Gastroesophageal sphincter (tissue), 4 donors: Measurements from ENCODE around the gene NUP188. TPM values are rescaled to one million over a fixed set of nuclear protein-coding genes. Genes with fewer than 3 reads are reported as not detected.
A peak's percentile ranks its signal among the peaks of the same experiment; 100 is the strongest.

Experiments used
- ATAC-seq: fragments of 150-250 bp; one replicate; pipeline ENCODE4 v1.9.1; 2016; ENCODE audit warnings: mild to moderate bottlenecking, moderate library complexity
- H3K27ac ChIP-seq, 4 donors: fragments of 200-600 bp; sonication (generic) in 3 of 4; 1 replicate in 3 of 4; 2 replicates in 1 of 4; pipeline ENCODE4 v1.5.1; 2016 to 2019
- H3K27me3 ChIP-seq: fragments of 200-600 bp; sonication (generic); one replicate; pipeline ENCODE4 v1.5.1; 2019
- H3K36me3 ChIP-seq, 2 donors: fragments of 200-600 bp; sonication (generic); one replicate each; pipeline ENCODE4 v1.5.1; 2019; ENCODE audit warnings: control low read depth in 1 of 2
- H3K4me1 ChIP-seq, 3 donors: fragments of 200-600 bp; sonication (generic); 1 replicate in 2 of 3; 2 replicates in 1 of 3; pipeline ENCODE4 v1.5.1; 2016 to 2019; ENCODE audit warnings: control low read depth in 2 of 3
- H3K4me3 ChIP-seq, 2 donors: fragments of 200-600 bp; sonication (generic); one replicate each; pipeline ENCODE4 v1.5.1; 2019; ENCODE audit warnings: mild to moderate bottlenecking in 1 of 2, moderate library complexity in 1 of 2
- H3K9me3 ChIP-seq, 3 donors: fragments of 200-600 bp; sonication (generic); one replicate each; pipeline ENCODE4 v1.5.1; 2017 to 2019; ENCODE audit warnings: control low read depth in 2 of 3
- EP300 ChIP-seq: sonication (generic); formaldehyde crosslinking; IDR thresholded peaks from one replicate; pipeline ENCODE4 v1.6.1; 2017; ENCODE audit warnings: antibody characterized with exemption, mild to moderate bottlenecking
- POLR2A ChIP-seq, 2 donors: fragments of 450-650 bp; IDR thresholded peaks; one replicate each; pipeline ENCODE4 v1.6.1; 2017; ENCODE audit warnings: antibody characterized with exemption in 2 of 2, mild to moderate bottlenecking in 2 of 2, moderate library complexity in 1 of 2
- POLR2AphosphoS5 ChIP-seq: sonication (generic); formaldehyde crosslinking; IDR thresholded peaks from one replicate; pipeline ENCODE4 v1.6.1; 2017; ENCODE audit warnings: antibody characterized with exemption
- WGBS, 2 donors: methylation state at CpG; one replicate each; pipeline ENCODE4 v1.1.5; 2018; ENCODE audit warnings: low coverage in 1 of 2; 5-methylcytosine and 5-hydroxymethylcytosine counted together
- total RNA-seq, 4 donors: library from RNA; depleted of rRNA; stranded (reverse); fragments of >200 nt; gene quantifications; one replicate each; pipeline ENCODE4 v1.1.0, GENCODE V29; 2016
- TF ChIP-seq, protein P1 (sequence below), 4 experiments: fragments of 200-600 bp in 2 of 4; fragments of 450-650 bp in 2 of 4; sonication (generic) in 1 of 4; IDR thresholded peaks; one replicate each; pipeline ENCODE4 v1.5.1; 2017 to 2019; ENCODE audit warnings: antibody characterized with exemption in 4 of 4, mild to moderate bottlenecking in 2 of 4, moderate library complexity in 2 of 4

The NUP188 gene
- total RNA-seq, 4 donors from 2014 or later, result 18.6 to 32.7 (median 29.1) TPM

DNA sequence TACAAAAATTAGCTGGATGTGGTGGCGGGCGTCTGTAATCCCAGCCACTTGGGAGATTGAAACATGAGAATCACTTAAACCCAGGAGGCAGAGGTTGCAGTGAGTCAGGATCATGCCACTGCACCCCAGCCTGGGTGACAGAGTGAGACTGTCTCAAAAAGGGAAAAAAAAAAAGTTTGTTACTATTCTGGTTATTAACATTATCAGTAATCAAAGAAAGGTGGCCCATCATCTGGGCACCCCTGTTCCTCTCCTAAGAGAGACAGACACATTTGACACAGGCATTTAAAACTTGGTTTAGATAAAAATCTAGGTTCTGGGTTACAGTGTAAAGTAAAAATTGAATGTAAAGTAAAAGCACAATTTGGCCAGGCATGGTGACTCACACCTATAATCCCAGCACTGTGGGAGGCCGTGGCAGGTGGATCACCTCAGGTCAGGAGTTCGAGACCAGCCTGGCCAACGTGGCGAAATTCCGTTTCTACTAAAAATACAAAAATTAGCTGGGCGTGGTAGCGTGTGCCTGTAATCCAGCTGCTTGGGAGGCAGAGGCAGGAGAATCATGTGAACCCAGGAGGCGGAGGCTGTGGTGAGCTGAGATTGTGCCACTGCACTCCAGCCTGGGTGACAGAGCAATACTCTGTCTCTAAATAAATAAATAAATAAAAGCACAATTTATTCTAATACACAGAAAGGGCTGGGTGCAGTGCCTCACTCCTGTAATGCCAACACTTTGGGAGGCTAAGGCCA, 43.5 kb upstream of the NUP188 start:
- WGBS, 2 donors, result 88 to 96% methylated on average over 5 to 8 of the region's 10 CpGs

DNA sequence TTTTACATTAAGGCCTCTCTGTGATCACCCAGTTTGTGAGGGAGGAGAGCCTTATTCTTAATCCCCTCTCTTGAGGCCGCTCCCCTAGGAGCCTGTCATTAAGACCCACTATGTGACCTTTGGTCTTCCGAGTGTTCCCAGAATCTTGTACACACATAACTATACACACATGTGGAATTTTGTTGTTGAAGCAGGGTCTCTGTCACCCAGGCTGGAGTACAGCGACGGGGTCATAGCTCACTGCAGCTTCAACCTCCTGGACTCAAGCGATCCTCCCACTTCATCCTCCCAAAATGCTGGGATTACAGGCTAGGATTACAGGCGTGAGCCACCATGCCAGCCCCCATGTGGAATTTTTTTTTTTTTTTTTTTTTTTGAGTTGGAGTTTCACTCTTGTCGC, 41.5 kb upstream of the NUP188 start:
- H3K4me3 ChIP-seq, result no peak overlapping the region
- H3K27ac ChIP-seq, result peak overlapping the region in 3 of 4 donors; percentile 8 to 31 (median 14)
- ATAC-seq, result no peak
- TF ChIP-seq POLR2AphosphoS5 (no peak), EP300 (no peak), POLR2A (IDR thresholded peaks at IDR 0.05) (no peak)
- TF ChIP-seq, protein P1, sequence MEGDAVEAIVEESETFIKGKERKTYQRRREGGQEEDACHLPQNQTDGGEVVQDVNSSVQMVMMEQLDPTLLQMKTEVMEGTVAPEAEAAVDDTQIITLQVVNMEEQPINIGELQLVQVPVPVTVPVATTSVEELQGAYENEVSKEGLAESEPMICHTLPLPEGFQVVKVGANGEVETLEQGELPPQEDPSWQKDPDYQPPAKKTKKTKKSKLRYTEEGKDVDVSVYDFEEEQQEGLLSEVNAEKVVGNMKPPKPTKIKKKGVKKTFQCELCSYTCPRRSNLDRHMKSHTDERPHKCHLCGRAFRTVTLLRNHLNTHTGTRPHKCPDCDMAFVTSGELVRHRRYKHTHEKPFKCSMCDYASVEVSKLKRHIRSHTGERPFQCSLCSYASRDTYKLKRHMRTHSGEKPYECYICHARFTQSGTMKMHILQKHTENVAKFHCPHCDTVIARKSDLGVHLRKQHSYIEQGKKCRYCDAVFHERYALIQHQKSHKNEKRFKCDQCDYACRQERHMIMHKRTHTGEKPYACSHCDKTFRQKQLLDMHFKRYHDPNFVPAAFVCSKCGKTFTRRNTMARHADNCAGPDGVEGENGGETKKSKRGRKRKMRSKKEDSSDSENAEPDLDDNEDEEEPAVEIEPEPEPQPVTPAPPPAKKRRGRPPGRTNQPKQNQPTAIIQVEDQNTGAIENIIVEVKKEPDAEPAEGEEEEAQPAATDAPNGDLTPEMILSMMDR (IDR thresholded peaks at IDR 0.05), result no peak
- H3K4me1 ChIP-seq, result peaks cover 0 to 46% (median 8%) of the 10 kb centered on the region in 3 donors
- no peaks in the 10 kb centered on the region for H3K9me3 ChIP-seq
- peaks cover 0 to 54% of the 10 kb centered on the region in 2 donors for H3K36me3 ChIP-seq
- 81 to 100% methylated on average over 1 to 6 of the region's 7 CpGs for whole genome bisulfite sequencing, 2 donors
- no peaks in the 10 kb centered on the region for H3K27me3 ChIP-seq

More for the DNA sequence above, 43.5 kb upstream of the NUP188 start:
- no peaks in the 10 kb centered on the region for H3K9me3 ChIP-seq
- no peak for ATAC-seq
- peaks cover 0 to 39% (median 5%) of the 10 kb centered on the region in 3 donors for H3K4me1 ChIP-seq
- TF ChIP-seq POLR2A (IDR thresholded peaks at IDR 0.05) (no peak), POLR2AphosphoS5 (no peak)
- no peak overlapping the region for H3K4me3 ChIP-seq
- no peaks in the 10 kb centered on the region for H3K27me3 ChIP-seq
- H3K36me3 ChIP-seq, result peaks cover 0 to 47% of the 10 kb centered on the region in 2 donors
- peak overlapping the region in 2 of 4 donors; percentile 32 to 59 for H3K27ac ChIP-seq

DNA sequence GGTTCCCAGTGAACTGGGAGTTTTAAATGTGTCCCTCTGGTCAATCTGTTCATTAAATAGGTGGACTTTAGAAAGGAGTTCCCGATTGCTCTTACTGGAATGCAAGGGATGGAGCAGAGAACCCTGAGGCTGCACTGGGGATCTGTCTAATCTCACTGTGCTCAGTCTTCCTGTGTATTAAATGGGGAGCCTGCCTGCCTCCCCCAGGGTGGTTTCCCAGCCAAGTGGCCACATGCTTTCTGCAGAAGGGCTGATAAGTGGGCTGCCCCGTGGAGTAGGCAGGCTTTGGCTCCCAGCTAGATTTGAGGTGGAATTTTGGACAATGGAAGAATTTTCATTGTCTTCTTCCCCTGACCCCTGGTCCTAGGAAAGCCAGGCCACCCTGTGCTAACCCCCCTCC, 40.8 kb upstream of the NUP188 start:
- WGBS, 2 donors, result 15% methylated on average over 2 of the region's 2 CpGs; no CpG with 5 or more reads in 1 of the 2 donors
- H3K4me3 ChIP-seq, result no peak overlapping the region
- peaks cover 0 to 51% (median 16%) of the 10 kb centered on the region in 3 donors for H3K4me1 ChIP-seq
- TF ChIP-seq POLR2A (IDR thresholded peaks at IDR 0.05), result no peak
- TF ChIP-seq, protein P1 (IDR thresholded peaks at IDR 0.05), result no peak
- no peak for TF ChIP-seq EP300
- no peak for TF ChIP-seq POLR2AphosphoS5
- H3K9me3 ChIP-seq, result no peaks in the 10 kb centered on the region
- H3K36me3 ChIP-seq, result peaks cover 0 to 48% of the 10 kb centered on the region in 2 donors
- H3K27me3 ChIP-seq, result no peaks in the 10 kb centered on the region
- H3K27ac ChIP-seq, result no peak overlapping the region
- ATAC-seq, result no peak

DNA sequence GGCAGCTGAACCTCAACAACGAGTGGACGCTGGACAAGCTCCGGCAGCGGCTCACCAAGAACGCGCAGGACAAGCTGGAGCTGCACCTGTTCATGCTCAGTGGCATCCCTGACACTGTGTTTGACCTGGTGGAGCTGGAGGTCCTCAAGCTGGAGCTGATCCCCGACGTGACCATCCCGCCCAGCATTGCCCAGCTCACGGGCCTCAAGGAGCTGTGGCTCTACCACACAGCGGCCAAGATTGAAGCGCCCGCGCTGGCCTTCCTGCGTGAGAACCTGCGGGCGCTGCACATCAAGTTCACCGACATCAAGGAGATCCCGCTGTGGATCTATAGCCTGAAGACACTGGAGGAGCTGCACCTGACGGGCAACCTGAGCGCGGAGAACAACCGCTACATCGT, 39.1 kb upstream of the NUP188 start:
- Histone ChIP-seq H3K36me3 (peaks cover 0 to 45% of the 10 kb centered on the region in 2 donors), H3K27ac (no peak overlapping the region), H3K27me3 (no peaks in the 10 kb centered on the region), H3K9me3 (no peaks in the 10 kb centered on the region), H3K4me1 (peaks cover 0 to 51% (median 31%) of the 10 kb centered on the region in 3 donors), H3K4me3 (no peak overlapping the region)
- ATAC-seq, result no peak
- 92% methylated on average over 7 of the region's 24 CpGs; no CpG with 5 or more reads in 1 of the 2 donors for WGBS, 2 donors
- no peak for TF ChIP-seq POLR2A (IDR thresholded peaks at IDR 0.05)
- no peak for TF ChIP-seq EP300
- TF ChIP-seq POLR2AphosphoS5, result no peak
- TF ChIP-seq, protein P1 (IDR thresholded peaks at IDR 0.05), result no peak

DNA sequence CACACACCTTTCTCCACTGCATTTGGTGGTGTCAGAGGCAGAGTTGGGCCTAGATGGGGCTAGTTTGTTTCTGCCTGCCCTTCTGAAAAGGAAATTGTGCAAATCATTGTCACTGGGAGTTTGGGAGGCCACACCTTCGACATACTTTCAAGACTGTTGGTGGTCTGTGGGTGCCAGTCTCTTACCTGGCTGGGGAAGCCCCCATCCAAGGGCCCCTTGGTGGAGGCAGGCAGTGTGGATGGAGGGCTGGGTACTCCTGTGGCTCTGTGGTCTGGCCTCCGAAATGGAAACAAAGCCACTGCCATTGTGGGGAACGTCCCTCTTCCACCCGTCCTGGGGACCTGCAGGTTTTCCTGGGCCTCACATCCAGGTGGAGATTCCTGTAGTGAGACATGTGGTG, 37.6 kb upstream of the NUP188 start:
- TF ChIP-seq, protein P1 (IDR thresholded peaks at IDR 0.05), result no peak
- TF ChIP-seq EP300 (no peak), POLR2A (IDR thresholded peaks at IDR 0.05) (no peak), POLR2AphosphoS5 (no peak)
- Histone ChIP-seq H3K27me3 (no peaks in the 10 kb centered on the region), H3K9me3 (no peaks in the 10 kb centered on the region), H3K4me3 (no peak overlapping the region), H3K4me1 (peaks cover 0 to 63% (median 44%) of the 10 kb centered on the region in 3 donors), H3K36me3 (peaks cover 0 to 52% of the 10 kb centered on the region in 2 donors), H3K27ac (peak overlapping the region in 3 of 4 donors; percentile 66 to 84 (median 78))
- ATAC-seq, result no peak
- WGBS, 2 donors, result no CpG with 5 or more reads among the region's 4 CpGs
